ENCODE results near the gene FAM3D.

GRCh38 chr3:58681863-58682262, 15.3 kb upstream of the FAM3D start:
- TF ChIP-seq POLR2A (IDR thresholded peaks at IDR 0.05), result no peak
- no peak for TF ChIP-seq CTCF (IDR thresholded peaks at IDR 0.05)

All from adrenal gland (tissue), 5 donors.